ENCODE measurements around the gene PLCH1. TPM values are rescaled to one million over a fixed set of nuclear protein-coding genes. Genes with fewer than 3 reads are reported as not detected.

PLCH1 gene
- total RNA-seq, 1 donor from 2014 or later: 0.16 TPM

- Mint-ChIP-seq H3K9me3 (peaks cover 4% of the 10 kb centered on the region), H3K27ac (no peak overlapping the region), H3K36me3 (ENCODE audit: low read depth) (no peaks in the 10 kb centered on the region), H3K4me3 (no peak overlapping the region), H3K4me1 (ENCODE audit: low read depth) (no peaks in the 10 kb centered on the region), H3K27me3 (ENCODE audit: insufficient read depth) (peaks cover 3% of the 10 kb centered on the region)
- DNase-seq (ENCODE audit: low spot score): no peak
- intact Hi-C loops (cut with micrococcal nuclease): no loop called here
Measured at GRCh38 chr3:155481089-155481488, 263.8 kb downstream of the PLCH1 start.

GRCh38 chr3:155465664-155466063 is 279.2 kb downstream of the PLCH1 start:
- no peak for DNase-seq (ENCODE audit: low spot score)
- H3K27ac Mint-ChIP-seq: no peak overlapping the region
- H3K9me3 Mint-ChIP-seq: peaks cover 14% of the 10 kb centered on the region
- intact Hi-C loops (cut with micrococcal nuclease): no loop called here
- no peak overlapping the region for H3K4me3 Mint-ChIP-seq
- H3K27me3 Mint-ChIP-seq (ENCODE audit: insufficient read depth): no peaks in the 10 kb centered on the region
- H3K36me3 Mint-ChIP-seq (ENCODE audit: low read depth): no peaks in the 10 kb centered on the region
- H3K4me1 Mint-ChIP-seq (ENCODE audit: low read depth): no peaks in the 10 kb centered on the region

GRCh38 chr3:155462672-155463071 is 282.2 kb downstream of the PLCH1 start:
- Mint-ChIP-seq H3K4me1 (ENCODE audit: low read depth) (no peaks in the 10 kb centered on the region), H3K27me3 (ENCODE audit: insufficient read depth) (no peaks in the 10 kb centered on the region), H3K27ac (no peak overlapping the region), H3K9me3 (peaks cover 1% of the 10 kb centered on the region), H3K4me3 (no peak overlapping the region), H3K36me3 (ENCODE audit: low read depth) (no peaks in the 10 kb centered on the region)
- no peak for DNase-seq (ENCODE audit: low spot score)
- intact Hi-C loops (cut with micrococcal nuclease): no loop called here

GRCh38 chr3:155457591-155457990 is 287.3 kb downstream of the PLCH1 start:
- no peak for DNase-seq (ENCODE audit: low spot score)
- no peak overlapping the region for H3K27ac Mint-ChIP-seq
- no peaks in the 10 kb centered on the region for H3K36me3 Mint-ChIP-seq (ENCODE audit: low read depth)
- H3K27me3 Mint-ChIP-seq (ENCODE audit: insufficient read depth): no peaks in the 10 kb centered on the region
- intact Hi-C loops (cut with micrococcal nuclease): no loop called here
- H3K4me1 Mint-ChIP-seq (ENCODE audit: low read depth): no peaks in the 10 kb centered on the region
- H3K9me3 Mint-ChIP-seq: no peaks in the 10 kb centered on the region
- H3K4me3 Mint-ChIP-seq: no peak overlapping the region

- no peaks in the 10 kb centered on the region for H3K9me3 Mint-ChIP-seq
- H3K4me1 Mint-ChIP-seq (ENCODE audit: low read depth): no peaks in the 10 kb centered on the region
- no peaks in the 10 kb centered on the region for H3K36me3 Mint-ChIP-seq (ENCODE audit: low read depth)
- intact Hi-C loops (cut with micrococcal nuclease): no loop called here
- H3K27ac Mint-ChIP-seq: no peak overlapping the region
- DNase-seq (ENCODE audit: low spot score): no peak
- H3K4me3 Mint-ChIP-seq: no peak overlapping the region
- no peaks in the 10 kb centered on the region for H3K27me3 Mint-ChIP-seq (ENCODE audit: insufficient read depth)
Measured at GRCh38 chr3:155455765-155456164, 289.1 kb downstream of the PLCH1 start.

GRCh38 chr3:155453512-155453911 is 291.4 kb downstream of the PLCH1 start:
- no peaks in the 10 kb centered on the region for H3K9me3 Mint-ChIP-seq
- intact Hi-C loops (cut with micrococcal nuclease): no loop called here

GRCh38 chr3:155449613-155450267 is 295.1 kb downstream of the PLCH1 start:
- DNase-seq (ENCODE audit: low spot score): no peak
- no peaks in the 10 kb centered on the region for H3K4me1 Mint-ChIP-seq (ENCODE audit: low read depth)
- intact Hi-C loops (cut with micrococcal nuclease): no loop called here
- H3K4me3 Mint-ChIP-seq: no peak overlapping the region
- no peak overlapping the region for H3K27ac Mint-ChIP-seq
- no peaks in the 10 kb centered on the region for H3K27me3 Mint-ChIP-seq (ENCODE audit: insufficient read depth)
- no peaks in the 10 kb centered on the region for H3K9me3 Mint-ChIP-seq
- no peaks in the 10 kb centered on the region for H3K36me3 Mint-ChIP-seq (ENCODE audit: low read depth)

More at GRCh38 chr3:155453512-155453911, 291.4 kb downstream of the PLCH1 start:
- no peaks in the 10 kb centered on the region for H3K4me1 Mint-ChIP-seq (ENCODE audit: low read depth)
- no peak overlapping the region for H3K27ac Mint-ChIP-seq
- no peak for DNase-seq (ENCODE audit: low spot score)
- no peaks in the 10 kb centered on the region for H3K27me3 Mint-ChIP-seq (ENCODE audit: insufficient read depth)
- no peak overlapping the region for H3K4me3 Mint-ChIP-seq
- no peaks in the 10 kb centered on the region for H3K36me3 Mint-ChIP-seq (ENCODE audit: low read depth)

- H3K9me3 Mint-ChIP-seq: no peaks in the 10 kb centered on the region
- no peak overlapping the region for H3K4me3 Mint-ChIP-seq
- H3K4me1 Mint-ChIP-seq (ENCODE audit: low read depth): no peaks in the 10 kb centered on the region
- intact Hi-C loops (cut with micrococcal nuclease): no loop called here
- no peak for DNase-seq (ENCODE audit: low spot score)
- H3K27me3 Mint-ChIP-seq (ENCODE audit: insufficient read depth): no peaks in the 10 kb centered on the region
- H3K36me3 Mint-ChIP-seq (ENCODE audit: low read depth): no peaks in the 10 kb centered on the region
- H3K27ac Mint-ChIP-seq: no peak overlapping the region
Measured at GRCh38 chr3:155448531-155448930, 296.3 kb downstream of the PLCH1 start.

GRCh38 chr3:155446366-155446765 is 298.5 kb downstream of the PLCH1 start:
- no peak overlapping the region for H3K4me3 Mint-ChIP-seq
- no peaks in the 10 kb centered on the region for H3K9me3 Mint-ChIP-seq
- no peak for DNase-seq (ENCODE audit: low spot score)
- no peaks in the 10 kb centered on the region for H3K4me1 Mint-ChIP-seq (ENCODE audit: low read depth)
- intact Hi-C loops (cut with micrococcal nuclease): no loop called here
- H3K27me3 Mint-ChIP-seq (ENCODE audit: insufficient read depth): no peaks in the 10 kb centered on the region
- H3K27ac Mint-ChIP-seq: no peak overlapping the region
- no peaks in the 10 kb centered on the region for H3K36me3 Mint-ChIP-seq (ENCODE audit: low read depth)

- no peaks in the 10 kb centered on the region for H3K4me1 Mint-ChIP-seq (ENCODE audit: low read depth)
- intact Hi-C loops (cut with micrococcal nuclease): no loop called here
- no peak for DNase-seq (ENCODE audit: low spot score)
- H3K9me3 Mint-ChIP-seq: no peaks in the 10 kb centered on the region
- no peaks in the 10 kb centered on the region for H3K27me3 Mint-ChIP-seq (ENCODE audit: insufficient read depth)
- no peak overlapping the region for H3K4me3 Mint-ChIP-seq
- no peak overlapping the region for H3K27ac Mint-ChIP-seq
- H3K36me3 Mint-ChIP-seq (ENCODE audit: low read depth): no peaks in the 10 kb centered on the region
Measured at GRCh38 chr3:155444771-155445170, 300.1 kb downstream of the PLCH1 start.

GRCh38 chr3:155443815-155444214 is 301.1 kb downstream of the PLCH1 start:
- H3K4me1 Mint-ChIP-seq (ENCODE audit: low read depth): no peaks in the 10 kb centered on the region
- intact Hi-C loops (cut with micrococcal nuclease): no loop called here
- no peaks in the 10 kb centered on the region for H3K36me3 Mint-ChIP-seq (ENCODE audit: low read depth)
- H3K27me3 Mint-ChIP-seq (ENCODE audit: insufficient read depth): no peaks in the 10 kb centered on the region
- no peaks in the 10 kb centered on the region for H3K9me3 Mint-ChIP-seq
- no peak for DNase-seq (ENCODE audit: low spot score)
- H3K27ac Mint-ChIP-seq: no peak overlapping the region
- H3K4me3 Mint-ChIP-seq: no peak overlapping the region

- Mint-ChIP-seq H3K27me3 (ENCODE audit: insufficient read depth) (no peaks in the 10 kb centered on the region), H3K27ac (no peak overlapping the region), H3K4me3 (no peak overlapping the region), H3K36me3 (ENCODE audit: low read depth) (no peaks in the 10 kb centered on the region), H3K9me3 (no peaks in the 10 kb centered on the region), H3K4me1 (ENCODE audit: low read depth) (no peaks in the 10 kb centered on the region)
- intact Hi-C loops (cut with micrococcal nuclease): no loop called here
- DNase-seq (ENCODE audit: low spot score): no peak
Measured at GRCh38 chr3:155442072-155442471, 302.8 kb downstream of the PLCH1 start.

GRCh38 chr3:155441506-155441905 is 303.4 kb downstream of the PLCH1 start:
- H3K4me1 Mint-ChIP-seq (ENCODE audit: low read depth): no peaks in the 10 kb centered on the region
- H3K4me3 Mint-ChIP-seq: no peak overlapping the region
- no peaks in the 10 kb centered on the region for H3K27me3 Mint-ChIP-seq (ENCODE audit: insufficient read depth)
- H3K9me3 Mint-ChIP-seq: no peaks in the 10 kb centered on the region
- intact Hi-C loops (cut with micrococcal nuclease): no loop called here
- H3K36me3 Mint-ChIP-seq (ENCODE audit: low read depth): no peaks in the 10 kb centered on the region
- H3K27ac Mint-ChIP-seq: no peak overlapping the region
- no peak for DNase-seq (ENCODE audit: low spot score)

- Mint-ChIP-seq H3K27me3 (ENCODE audit: insufficient read depth) (no peaks in the 10 kb centered on the region), H3K4me3 (no peak overlapping the region), H3K27ac (no peak overlapping the region), H3K4me1 (ENCODE audit: low read depth) (no peaks in the 10 kb centered on the region), H3K9me3 (no peaks in the 10 kb centered on the region), H3K36me3 (ENCODE audit: low read depth) (no peaks in the 10 kb centered on the region)
- intact Hi-C loops (cut with micrococcal nuclease): no loop called here
- no peak for DNase-seq (ENCODE audit: low spot score)
Measured at GRCh38 chr3:155441026-155441425, 303.8 kb downstream of the PLCH1 start.
